WTC11 (cell line): ENCODE results near the gene MORN1. TPM values are rescaled to one million over a fixed set of nuclear protein-coding genes. Genes with fewer than 3 reads are reported as not detected.
A peak's percentile ranks its signal among the peaks of the same experiment; 100 is the strongest.

Experiments used
- ATAC-seq: fragments of 200-7000 bp; cut with Tn5 transposase; 2 replicates; pipeline ENCODE4 v1.10.0; 2021; ENCODE audit warnings: mild to moderate bottlenecking, moderate library complexity
- CTCF ChIA-PET: fragments of 300-600 bp; sonication (Branson Sonifier 250); formaldehyde crosslinking; loops from one replicate; lab custom pipeline; 2021; ENCODE audit warnings: antibody characterized with exemption; lab: Charles Lee
- POLR2A ChIA-PET: fragments of 350-600 bp; sonication (Branson Sonifier 250); formaldehyde crosslinking; loops from one replicate; lab custom pipeline; 2021; ENCODE audit warnings: antibody characterized with exemption; lab: Charles Lee
- DNase-seq: peaks from one replicate; pipeline ENCODE4 v3.0.0; 2021; ENCODE audit warnings: low spot score
- H3K27ac Mint-ChIP-seq: 2 replicates; pipeline ENCODE4 v1.8.0; 2021; ENCODE audit warnings: mixed read lengths
- H3K27me3 Mint-ChIP-seq: 2 replicates; pipeline ENCODE4 v1.8.0; 2021; ENCODE audit warnings: low read depth, mild to moderate bottlenecking, moderate library complexity, mixed read lengths
- H3K36me3 Mint-ChIP-seq: 2 replicates; pipeline ENCODE4 v1.8.0; 2021; ENCODE audit warnings: mixed read lengths
- H3K4me1 Mint-ChIP-seq: 2 replicates; pipeline ENCODE4 v1.8.0; 2022; ENCODE audit warnings: mixed read lengths
- H3K4me3 Mint-ChIP-seq: 2 replicates; pipeline ENCODE4 v1.8.0; 2021; ENCODE audit warnings: mild to moderate bottlenecking, moderate library complexity, mixed read lengths
- H3K9me3 Mint-ChIP-seq: 2 replicates; pipeline ENCODE4 v1.8.0; 2021; ENCODE audit warnings: mixed read lengths
- AFF4 ChIP-seq: sonication (generic); formaldehyde crosslinking; IDR thresholded peaks from 2 replicates; pipeline ENCODE4 v1.8.1; 2023; ENCODE audit warnings: mild to moderate bottlenecking, missing genetic modification reagents, borderline replicate concordance
- ARID4B ChIP-seq: sonication (generic); formaldehyde crosslinking; IDR thresholded peaks from 2 replicates; pipeline ENCODE4 v1.8.0; 2023; ENCODE audit warnings: missing genetic modification reagents, mild to moderate bottlenecking, borderline replicate concordance
- ATF3 ChIP-seq: sonication (generic); formaldehyde crosslinking; conservative IDR thresholded peaks from 2 replicates; pipeline ENCODE4 v1.8.1; 2022; ENCODE audit warnings: mild to moderate bottlenecking, missing genetic modification reagents
- E2F5 ChIP-seq: sonication (generic); formaldehyde crosslinking; IDR thresholded peaks from 2 replicates; pipeline ENCODE4 v1.8.1; 2022; ENCODE audit warnings: mild to moderate bottlenecking, moderate library complexity, missing genetic modification reagents
- ESRRA ChIP-seq: sonication (generic); formaldehyde crosslinking; IDR thresholded peaks from 2 replicates; pipeline ENCODE4 v1.8.1; 2022; ENCODE audit warnings: mild to moderate bottlenecking, missing genetic modification reagents, borderline replicate concordance
- FOXJ3 ChIP-seq: sonication (generic); formaldehyde crosslinking; IDR thresholded peaks from 2 replicates; pipeline ENCODE4 v1.9.0; 2021; ENCODE audit warnings: missing genetic modification reagents, mild to moderate bottlenecking, borderline replicate concordance
- FOXK1 ChIP-seq: sonication (generic); formaldehyde crosslinking; IDR thresholded peaks from 2 replicates; pipeline ENCODE4 v1.8.0; 2022; ENCODE audit warnings: mild to moderate bottlenecking, moderate library complexity, missing genetic modification reagents
- FOXP4 ChIP-seq: sonication (generic); formaldehyde crosslinking; IDR thresholded peaks from 2 replicates; pipeline ENCODE4 v1.8.0; 2022; ENCODE audit warnings: mild to moderate bottlenecking, missing genetic modification reagents
- GABPB1 ChIP-seq: sonication (generic); formaldehyde crosslinking; IDR thresholded peaks from 2 replicates; pipeline ENCODE4 v1.8.1; 2023; ENCODE audit warnings: mild to moderate bottlenecking, missing genetic modification reagents
- IRF2 ChIP-seq: sonication (generic); formaldehyde crosslinking; IDR thresholded peaks from 2 replicates; pipeline ENCODE4 v1.8.0; 2022; ENCODE audit warnings: low read depth, missing genetic modification reagents, borderline replicate concordance
- NFE2L1 ChIP-seq: sonication (generic); formaldehyde crosslinking; IDR thresholded peaks from 2 replicates; pipeline ENCODE4 v1.8.1; 2023; ENCODE audit warnings: missing genetic modification reagents
- PRRX2 ChIP-seq: fragments of 250-450 bp; sonication (Bioruptor Pico); IDR thresholded peaks from 2 replicates; pipeline ENCODE4 v1.8.0; 2021; ENCODE audit warnings: mild to moderate bottlenecking
- ZNF121 ChIP-seq: sonication (generic); formaldehyde crosslinking; IDR thresholded peaks from 2 replicates; pipeline ENCODE4 v1.8.0; 2023; ENCODE audit warnings: missing genetic modification reagents
- total RNA-seq: library from RNA; stranded (reverse); gene quantifications from 3 replicates; pipeline ENCODE4 v1.2.3, GENCODE V29; 2021

The MORN1 gene
- total RNA-seq, 1 experiment from 2014 or later, result 14.5 TPM

- no peak for TF ChIP-seq ARID4B (CRISPR knock-in tag)
- TF ChIP-seq, all 79 proteins: peak for 0
Observed at GRCh38 chr1:2404142-2404889, 13.0 kb upstream of the MORN1 start (continued).

- no peaks in the 10 kb centered on the region for H3K27me3 Mint-ChIP-seq
- CTCF ChIA-PET, result no interaction called here
- TF ChIP-seq GABPB1 (no peak), ATF3 (no peak), FOXJ3 (CRISPR knock-in tag) (no peak), PRRX2 (CRISPR knock-in tag) (no peak), IRF2 (no peak), FOXP4 (CRISPR knock-in tag) (no peak), AFF4 (CRISPR knock-in tag) (no peak)
- POLR2A ChIA-PET, result no interaction called here
- DNase-seq (no peak), ATAC-seq (no peak)
- no peak overlapping the region for H3K27ac Mint-ChIP-seq
- H3K4me1 Mint-ChIP-seq, result no peaks in the 10 kb centered on the region
- no peaks in the 10 kb centered on the region for H3K9me3 Mint-ChIP-seq
- H3K36me3 Mint-ChIP-seq, result peaks cover 44% of the 10 kb centered on the region
- no peak overlapping the region for H3K4me3 Mint-ChIP-seq
Observed at GRCh38 chr1:2403273-2403672, 11.9 kb upstream of the MORN1 start.

GRCh38 chr1:2402420-2402819 lies 11.1 kb upstream of the MORN1 start:
- Mint-ChIP-seq H3K36me3 (peaks cover 46% of the 10 kb centered on the region), H3K9me3 (no peaks in the 10 kb centered on the region), H3K27me3 (no peaks in the 10 kb centered on the region), H3K4me3 (no peak overlapping the region), H3K27ac (0 out of 2 replicates have a peak overlapping the region, but pooled peaks have one; percentile 13), H3K4me1 (no peaks in the 10 kb centered on the region)
- ATAC-seq (no peak), DNase-seq (no peak)
- CTCF ChIA-PET, result no interaction called here
- POLR2A ChIA-PET, result no interaction called here
- no peak for TF ChIP-seq FOXP4 (CRISPR knock-in tag)
- TF ChIP-seq ARID4B (CRISPR knock-in tag), result no peak
- no peak for TF ChIP-seq E2F5 (CRISPR knock-in tag)
- no peak for TF ChIP-seq FOXK1 (CRISPR knock-in tag)
- no peak for TF ChIP-seq ZNF121
- no peak for TF ChIP-seq ESRRA
- TF ChIP-seq NFE2L1 (CRISPR knock-in tag), result no peak
